ENCODE results near the gene HOXA7.
A peak's percentile ranks its signal among the peaks of the same experiment; 100 is the strongest.

The HOXA7 gene

DNA sequence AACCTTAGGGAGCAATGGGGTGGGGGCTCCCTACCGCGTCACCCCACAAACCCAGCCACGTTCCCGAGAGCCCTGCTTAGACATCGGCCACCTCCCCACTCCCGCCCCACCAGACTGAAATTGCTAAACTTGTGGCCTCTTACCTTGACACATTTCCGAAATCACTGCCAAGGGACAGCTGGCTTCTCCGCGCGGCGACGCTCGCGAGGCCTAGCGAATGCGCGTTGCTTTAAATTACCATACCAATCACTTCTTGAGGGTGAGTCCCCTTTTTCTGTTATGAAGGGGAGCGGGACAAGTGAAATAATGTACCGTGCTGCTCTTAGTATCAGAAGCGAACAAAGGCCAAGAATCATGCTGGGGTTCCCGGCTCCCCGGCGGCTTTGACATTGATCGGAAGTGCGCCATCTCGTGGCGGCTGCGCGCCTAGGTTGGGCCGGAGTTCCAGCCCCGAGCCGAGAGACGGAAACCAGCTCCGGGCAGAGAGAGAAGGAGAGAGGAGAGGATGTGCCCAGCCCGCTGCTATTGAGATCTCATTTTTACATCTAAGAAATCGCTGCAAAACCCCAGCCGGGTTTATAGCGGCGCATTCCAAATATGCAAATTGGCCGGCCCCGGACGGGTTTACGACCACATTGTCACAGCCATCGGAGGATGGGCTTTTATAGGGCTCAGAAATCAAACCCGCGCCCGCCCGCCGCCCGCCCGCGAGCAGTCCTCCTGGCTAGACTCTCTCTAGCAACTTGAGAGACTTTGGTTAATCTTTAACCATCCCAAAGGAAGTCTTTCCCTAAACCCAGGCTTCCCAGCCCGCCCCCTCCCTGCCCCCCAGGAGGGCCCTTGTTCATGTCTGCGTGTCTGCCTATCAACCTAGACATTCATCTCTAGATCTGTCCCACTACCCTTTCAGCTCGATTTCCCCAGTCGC is 23.3 kb upstream of the HOXA7 start:
- TF ChIP-seq, protein P1, sequence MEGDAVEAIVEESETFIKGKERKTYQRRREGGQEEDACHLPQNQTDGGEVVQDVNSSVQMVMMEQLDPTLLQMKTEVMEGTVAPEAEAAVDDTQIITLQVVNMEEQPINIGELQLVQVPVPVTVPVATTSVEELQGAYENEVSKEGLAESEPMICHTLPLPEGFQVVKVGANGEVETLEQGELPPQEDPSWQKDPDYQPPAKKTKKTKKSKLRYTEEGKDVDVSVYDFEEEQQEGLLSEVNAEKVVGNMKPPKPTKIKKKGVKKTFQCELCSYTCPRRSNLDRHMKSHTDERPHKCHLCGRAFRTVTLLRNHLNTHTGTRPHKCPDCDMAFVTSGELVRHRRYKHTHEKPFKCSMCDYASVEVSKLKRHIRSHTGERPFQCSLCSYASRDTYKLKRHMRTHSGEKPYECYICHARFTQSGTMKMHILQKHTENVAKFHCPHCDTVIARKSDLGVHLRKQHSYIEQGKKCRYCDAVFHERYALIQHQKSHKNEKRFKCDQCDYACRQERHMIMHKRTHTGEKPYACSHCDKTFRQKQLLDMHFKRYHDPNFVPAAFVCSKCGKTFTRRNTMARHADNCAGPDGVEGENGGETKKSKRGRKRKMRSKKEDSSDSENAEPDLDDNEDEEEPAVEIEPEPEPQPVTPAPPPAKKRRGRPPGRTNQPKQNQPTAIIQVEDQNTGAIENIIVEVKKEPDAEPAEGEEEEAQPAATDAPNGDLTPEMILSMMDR (IDR thresholded peaks at IDR 0.05; ENCODE audit: insufficient read depth, low read depth, low read length, missing control alignments), result peak; percentile 76
- peak; percentile 57 for DNase-seq (ENCODE audit: low read depth)
- no peak overlapping the region for H3K4me3 ChIP-seq (ENCODE audit: low read length)

DNA sequence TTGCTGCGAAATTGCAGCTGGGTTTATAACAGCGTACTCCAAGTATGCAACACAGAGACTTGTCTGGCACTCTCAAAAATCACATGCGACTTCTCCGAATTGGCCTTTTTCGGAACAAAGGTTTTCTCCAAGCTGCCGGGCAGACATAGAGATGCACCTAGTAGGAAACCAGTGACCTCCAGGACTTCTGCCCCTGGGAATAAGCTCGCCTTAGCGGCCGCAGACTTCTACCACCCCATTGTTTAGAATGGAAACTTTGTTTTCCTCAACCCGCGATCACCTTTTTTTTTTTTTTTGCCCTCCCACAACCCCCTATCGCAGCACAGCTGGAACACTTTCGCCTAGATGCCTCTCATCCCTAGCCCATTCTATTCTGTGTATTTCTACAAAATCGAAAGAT is 22.6 kb upstream of the HOXA7 start:
- DNase-seq (ENCODE audit: low read depth), result no peak
- TF ChIP-seq, protein P1 (IDR thresholded peaks at IDR 0.05; ENCODE audit: insufficient read depth, low read depth, low read length, missing control alignments), result no peak
- H3K4me3 ChIP-seq (ENCODE audit: low read length), result no peak overlapping the region

DNA sequence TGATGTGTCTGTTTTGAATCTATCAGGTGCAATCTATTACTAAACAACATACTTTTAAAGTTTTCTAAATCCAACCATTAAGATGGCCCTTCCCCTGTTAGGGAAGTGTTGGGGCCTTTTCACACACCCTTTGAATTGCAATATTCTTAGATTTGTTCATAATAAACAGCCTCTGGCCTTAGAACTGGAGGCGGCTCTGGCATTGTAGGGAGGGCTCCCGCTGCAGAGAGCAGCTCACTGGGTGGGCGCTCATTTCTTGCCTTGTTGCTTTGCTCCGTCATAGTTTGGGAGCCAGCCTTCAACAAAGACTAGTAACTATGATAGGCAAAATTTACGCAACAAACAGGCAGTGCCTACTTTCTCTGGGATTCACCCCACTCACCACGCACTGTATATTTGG is 21.9 kb upstream of the HOXA7 start:
- DNase-seq (ENCODE audit: low read depth), result no peak
- TF ChIP-seq, protein P1 (IDR thresholded peaks at IDR 0.05; ENCODE audit: insufficient read depth, low read depth, low read length, missing control alignments), result no peak
- H3K4me3 ChIP-seq (ENCODE audit: low read length), result no peak overlapping the region

DNA sequence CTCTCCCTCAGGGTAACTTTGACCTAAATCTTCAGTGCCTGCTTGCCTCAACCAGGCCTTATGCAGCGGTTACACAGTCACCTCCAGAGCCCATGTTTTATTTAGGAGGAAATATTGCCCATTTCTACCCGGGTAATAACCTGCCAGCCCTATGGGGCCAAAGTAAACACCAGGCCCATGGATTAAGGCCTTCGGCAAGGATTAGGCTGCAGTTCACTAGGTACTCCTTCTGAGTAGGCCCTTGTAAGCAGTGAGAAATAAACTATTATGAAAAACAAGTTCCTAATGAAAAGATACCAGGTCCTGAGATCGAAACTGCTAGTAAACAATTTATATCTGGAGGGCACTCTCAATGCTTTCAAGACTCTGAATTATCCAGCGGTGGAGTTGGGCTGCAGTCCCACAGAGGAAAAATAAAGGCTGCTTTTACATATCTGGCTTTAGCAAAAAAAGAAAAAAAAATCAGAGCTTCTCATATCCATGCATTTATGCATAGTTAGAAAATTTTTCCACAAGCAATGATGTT is 21.4 kb upstream of the HOXA7 start:
- no peak for DNase-seq (ENCODE audit: low read depth)
- TF ChIP-seq, protein P1 (IDR thresholded peaks at IDR 0.05; ENCODE audit: insufficient read depth, low read depth, low read length, missing control alignments), result no peak
- H3K4me3 ChIP-seq (ENCODE audit: low read length), result no peak overlapping the region

DNA sequence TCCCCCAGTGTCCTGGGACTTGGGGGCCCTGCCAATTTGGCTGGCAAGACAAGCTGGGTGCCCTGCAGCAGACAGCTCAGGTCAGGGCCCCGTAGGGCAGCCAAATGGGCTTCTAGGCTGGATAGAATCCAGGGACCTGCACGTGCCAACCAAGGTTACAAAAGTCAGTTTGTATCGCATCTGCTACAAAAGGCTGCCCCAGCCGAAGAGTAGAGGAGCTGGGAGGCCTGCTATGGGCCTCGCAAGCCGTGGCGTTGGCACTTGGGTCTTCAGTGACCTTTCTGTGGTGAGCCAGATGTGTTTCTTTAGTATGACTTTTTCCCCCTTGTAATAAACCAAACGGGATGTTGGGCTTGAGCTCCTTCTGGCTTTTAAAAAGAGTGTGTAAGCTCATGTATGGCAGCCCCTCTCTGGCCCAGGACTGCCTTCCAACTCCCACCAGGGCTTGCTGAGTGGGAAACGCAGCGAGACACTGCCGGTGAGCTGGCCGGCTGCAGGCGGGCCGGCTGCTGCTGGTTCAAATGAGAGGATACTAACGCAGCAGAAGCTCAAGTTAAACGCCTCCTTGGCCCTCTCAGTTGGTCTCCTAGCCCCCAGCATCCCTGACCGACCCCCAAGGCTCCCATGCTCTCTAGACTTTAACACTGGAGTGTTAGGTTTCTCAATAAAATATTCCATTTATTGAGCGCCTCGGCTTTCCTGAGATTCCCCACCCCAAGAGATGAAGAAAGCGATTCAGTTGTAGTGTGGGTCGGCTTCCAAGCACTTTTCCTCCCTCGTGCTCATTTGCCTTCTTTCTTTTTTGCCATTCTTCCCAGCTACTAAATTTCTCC is 20.7 kb upstream of the HOXA7 start:
- TF ChIP-seq, protein P1 (IDR thresholded peaks at IDR 0.05; ENCODE audit: insufficient read depth, low read depth, low read length, missing control alignments), result no peak
- no peak overlapping the region for H3K4me3 ChIP-seq (ENCODE audit: low read length)
- no peak for DNase-seq (ENCODE audit: low read depth)

DNA sequence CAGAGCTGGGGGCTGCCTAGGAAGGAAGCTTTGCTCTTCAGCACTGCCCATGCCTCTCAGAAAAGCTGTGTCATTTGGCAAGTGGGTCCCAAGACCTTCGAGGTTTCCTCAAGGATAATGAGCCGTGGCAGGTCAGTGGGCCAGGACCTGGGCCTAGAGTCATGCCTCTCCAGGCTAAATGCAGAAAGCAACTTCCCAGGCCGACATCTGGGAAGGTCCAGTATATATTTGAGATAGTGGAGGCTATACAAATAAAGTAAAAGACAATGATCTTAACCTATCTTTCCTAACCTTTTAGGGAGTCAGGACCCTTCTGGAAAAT is 20.0 kb upstream of the HOXA7 start:
- H3K4me3 ChIP-seq (ENCODE audit: low read length), result no peak overlapping the region
- DNase-seq (ENCODE audit: low read depth), result no peak
- TF ChIP-seq, protein P1 (IDR thresholded peaks at IDR 0.05; ENCODE audit: insufficient read depth, low read depth, low read length, missing control alignments), result no peak

Measured in epithelial cell of esophagus (primary cell).